Stimulated activated CD8-positive, alpha-beta memory T cell treated with anti-CD3 and anti-CD28 coated beads, Interleukin-12 subunit alpha, Interleukin-12 subunit beta, amount 100 ng/mL, for 24 hours (primary cell): ENCODE data around the gene FAM47E.
"Not testable (repeated sequence)": the region's sequence is repeated elsewhere in the genome, so short reads cannot be mapped to it uniquely, and the experiment has no call there.

Experiments
- DNase-seq: peaks from one replicate; pipeline ENCODE4 v3.0.0-alpha.2; 2020; ENCODE audit errors: extremely low read depth

FAM47E gene

GRCh38 chr4:76267811-76268210 lies 16.3 kb downstream of the FAM47E start:
- DNase-seq, result no peak

- no peak for DNase-seq
Measured at GRCh38 chr4:76270244-76271175, 19.0 kb downstream of the FAM47E start.

- no peak for DNase-seq
Measured at GRCh38 chr4:76271248-76271647, 19.7 kb downstream of the FAM47E start.

- no peak for DNase-seq
Measured at GRCh38 chr4:76272073-76272472, 20.6 kb downstream of the FAM47E start.

GRCh38 chr4:76272582-76272981 lies 21.1 kb downstream of the FAM47E start:
- no peak for DNase-seq

GRCh38 chr4:76272999-76273398 lies 21.5 kb downstream of the FAM47E start:
- DNase-seq, result no peak

- DNase-seq, result no peak
Measured at GRCh38 chr4:76275486-76276124, 24.1 kb downstream of the FAM47E start.

- no peak for DNase-seq
Measured at GRCh38 chr4:76276813-76277212, 25.3 kb downstream of the FAM47E start.

GRCh38 chr4:76277667-76278066 lies 26.1 kb downstream of the FAM47E start:
- DNase-seq, result no peak

- DNase-seq, result no peak
Measured at GRCh38 chr4:76278583-76278982, 27.1 kb downstream of the FAM47E start.

- DNase-seq, result no peak
Measured at GRCh38 chr4:76279462-76279861, 27.9 kb downstream of the FAM47E start.

- DNase-seq, result no peak
Measured at GRCh38 chr4:76280488-76281441, 29.2 kb downstream of the FAM47E start.

- not testable (repeated sequence) for DNase-seq
Measured at GRCh38 chr4:76281594-76281993, 30.1 kb downstream of the FAM47E start.

GRCh38 chr4:76282941-76283689 lies 31.6 kb downstream of the FAM47E start:
- no peak for DNase-seq

- no peak for DNase-seq
Measured at GRCh38 chr4:76283900-76284299, 32.4 kb downstream of the FAM47E start.

- DNase-seq, result not testable (repeated sequence)
Measured at GRCh38 chr4:76287811-76288210, 36.3 kb downstream of the FAM47E start.

- no peak for DNase-seq
Measured at GRCh38 chr4:76292730-76293129, 41.2 kb downstream of the FAM47E start.

- DNase-seq, result no peak
Measured at GRCh38 chr4:76293772-76294171, 42.3 kb downstream of the FAM47E start.

- DNase-seq, result no peak
Measured at GRCh38 chr4:76296286-76296820, 44.8 kb downstream of the FAM47E start.

GRCh38 chr4:76298227-76298626 lies 46.7 kb downstream of the FAM47E start:
- no peak for DNase-seq

GRCh38 chr4:76300012-76300411 lies 48.5 kb downstream of the FAM47E start:
- DNase-seq, result no peak
